Upper lobe of right lung (tissue), 1 donor: Measurements from ENCODE around the gene GRM5. TPM values are rescaled to one million over a fixed set of nuclear protein-coding genes. Genes with fewer than 3 reads are reported as not detected.
"Not testable (repeated sequence)": the region's sequence is repeated elsewhere in the genome, so short reads cannot be mapped to it uniquely, and the experiment has no call there.

Experiments used
- ATAC-seq: fragments of 200-7000 bp; cut with Tn5 transposase; one replicate; pipeline ENCODE4 v1.9.1; 2020; ENCODE audit warnings: mild to moderate bottlenecking, moderate library complexity
- DNase-seq: peaks from one replicate; pipeline ENCODE4 v3.0.0-alpha.2; 2020
- H3K27ac ChIP-seq: fragments of 200-600 bp; one replicate; pipeline ENCODE4 v1.8.0; 2022
- H3K27me3 ChIP-seq: fragments of 200-600 bp; one replicate; pipeline ENCODE4 v1.8.0; 2022; ENCODE audit warnings: mild to moderate bottlenecking
- H3K36me3 ChIP-seq: fragments of 200-600 bp; one replicate; pipeline ENCODE4 v1.8.0; 2022
- H3K4me1 ChIP-seq: fragments of 200-600 bp; one replicate; pipeline ENCODE4 v1.8.0; 2022
- H3K4me3 ChIP-seq: fragments of 200-600 bp; one replicate; pipeline ENCODE4 v1.8.0; 2022; ENCODE audit warnings: mild to moderate bottlenecking
- H3K9me3 ChIP-seq: fragments of 200-600 bp; one replicate; pipeline ENCODE4 v1.8.0; 2022
- intact Hi-C: fragments of 100-400 bp; cut with DNase I; formaldehyde crosslinking; loops from one replicate; pipeline ENCODE4 v1.11.0; 2022
- total RNA-seq: library from RNA; stranded (reverse); fragmentation: NEBNext Ultra II Directional; extraction: Animal tissue kit (Norgen Biotek cat#: 25700); gene quantifications from one replicate; pipeline ENCODE4 v1.2.1, GENCODE V29; 2021
- TF ChIP-seq, protein P1 (sequence below): fragments of 200-600 bp; IDR thresholded peaks from one replicate; pipeline ENCODE4 v1.8.0; 2022; ENCODE audit warnings: antibody characterized with exemption
- donor health status: DM: no; HTN: yes; CAD: no; lungs with severe emphysema.

Gene GRM5
- total RNA-seq, 1 donor from 2014 or later, result 0.06 TPM

- no peaks in the 10 kb centered on the region for H3K36me3 ChIP-seq
- no peaks in the 10 kb centered on the region for H3K27me3 ChIP-seq
- ATAC-seq, result no peak
- H3K4me3 ChIP-seq, result no peak overlapping the region
- no peak for DNase-seq
- TF ChIP-seq, protein P1, sequence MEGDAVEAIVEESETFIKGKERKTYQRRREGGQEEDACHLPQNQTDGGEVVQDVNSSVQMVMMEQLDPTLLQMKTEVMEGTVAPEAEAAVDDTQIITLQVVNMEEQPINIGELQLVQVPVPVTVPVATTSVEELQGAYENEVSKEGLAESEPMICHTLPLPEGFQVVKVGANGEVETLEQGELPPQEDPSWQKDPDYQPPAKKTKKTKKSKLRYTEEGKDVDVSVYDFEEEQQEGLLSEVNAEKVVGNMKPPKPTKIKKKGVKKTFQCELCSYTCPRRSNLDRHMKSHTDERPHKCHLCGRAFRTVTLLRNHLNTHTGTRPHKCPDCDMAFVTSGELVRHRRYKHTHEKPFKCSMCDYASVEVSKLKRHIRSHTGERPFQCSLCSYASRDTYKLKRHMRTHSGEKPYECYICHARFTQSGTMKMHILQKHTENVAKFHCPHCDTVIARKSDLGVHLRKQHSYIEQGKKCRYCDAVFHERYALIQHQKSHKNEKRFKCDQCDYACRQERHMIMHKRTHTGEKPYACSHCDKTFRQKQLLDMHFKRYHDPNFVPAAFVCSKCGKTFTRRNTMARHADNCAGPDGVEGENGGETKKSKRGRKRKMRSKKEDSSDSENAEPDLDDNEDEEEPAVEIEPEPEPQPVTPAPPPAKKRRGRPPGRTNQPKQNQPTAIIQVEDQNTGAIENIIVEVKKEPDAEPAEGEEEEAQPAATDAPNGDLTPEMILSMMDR, result no peak
- no peaks in the 10 kb centered on the region for H3K9me3 ChIP-seq
- intact Hi-C loops, result no loop called here
- no peaks in the 10 kb centered on the region for H3K4me1 ChIP-seq
- H3K27ac ChIP-seq, result no peak overlapping the region
Observed at GRCh38 chr11:88536616-88537265, 529.0 kb downstream of the GRM5 start.

DNA sequence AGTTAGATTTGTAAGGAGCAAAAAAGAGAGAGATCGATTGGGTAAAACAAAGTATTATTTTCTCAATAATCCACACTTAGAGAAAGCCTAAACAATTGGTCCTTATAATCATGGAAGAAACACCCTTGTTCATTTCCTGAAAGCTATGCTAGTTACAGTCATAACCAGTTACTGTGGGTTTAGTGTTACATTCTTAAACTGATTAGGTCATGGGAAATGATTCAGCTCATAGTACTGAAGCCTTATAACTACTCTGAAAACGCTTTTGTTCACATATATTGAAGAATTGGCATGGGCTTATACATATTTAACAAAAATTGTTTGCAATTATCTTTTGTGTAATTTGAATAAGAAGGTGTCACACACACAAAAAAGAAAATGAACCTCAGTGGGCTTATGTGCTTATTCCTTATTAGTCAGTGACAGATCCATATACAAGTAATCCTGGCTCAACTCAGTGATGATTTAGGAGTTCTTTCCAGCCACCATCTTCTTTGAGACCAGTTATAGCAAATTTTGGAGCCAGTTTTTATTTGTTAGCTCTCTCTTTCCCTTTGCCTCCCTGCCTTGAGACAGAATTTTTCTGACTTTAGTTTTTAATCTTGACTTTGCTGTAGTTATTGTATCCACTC, 529.8 kb downstream of the GRM5 start:
- H3K4me3 ChIP-seq, result no peak overlapping the region
- DNase-seq (no peak), ATAC-seq (no peak)
- TF ChIP-seq, protein P1, result no peak
- no peaks in the 10 kb centered on the region for H3K36me3 ChIP-seq
- intact Hi-C loops, result no loop called here
- no peaks in the 10 kb centered on the region for H3K27me3 ChIP-seq
- no peaks in the 10 kb centered on the region for H3K4me1 ChIP-seq
- H3K9me3 ChIP-seq, result no peaks in the 10 kb centered on the region
- no peak overlapping the region for H3K27ac ChIP-seq

DNA sequence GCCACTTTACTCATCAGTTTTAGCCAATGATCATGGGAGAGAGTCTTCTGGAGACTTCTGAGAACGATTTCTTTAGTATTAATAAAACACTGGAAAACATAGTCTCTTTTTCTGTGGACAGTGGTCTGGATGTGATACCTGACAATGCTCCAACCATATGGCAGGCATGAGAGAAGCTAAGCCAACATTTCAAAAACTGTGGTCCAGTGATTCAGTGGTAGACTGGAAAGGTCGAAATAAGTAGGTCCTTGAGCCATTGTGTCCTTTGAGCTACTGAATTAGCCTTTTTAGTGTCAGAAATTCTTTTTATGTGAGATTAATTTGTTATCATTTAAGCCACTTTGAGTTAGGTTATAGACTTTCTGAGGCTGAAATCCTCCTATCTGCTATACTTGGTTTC, 530.5 kb downstream of the GRM5 start:
- Histone ChIP-seq H3K4me1 (no peaks in the 10 kb centered on the region), H3K27ac (no peak overlapping the region), H3K9me3 (no peaks in the 10 kb centered on the region), H3K4me3 (no peak overlapping the region), H3K36me3 (no peaks in the 10 kb centered on the region), H3K27me3 (no peaks in the 10 kb centered on the region)
- TF ChIP-seq, protein P1, result no peak
- intact Hi-C loops, result no loop called here
- ATAC-seq, result no peak
- DNase-seq, result no peak

DNA sequence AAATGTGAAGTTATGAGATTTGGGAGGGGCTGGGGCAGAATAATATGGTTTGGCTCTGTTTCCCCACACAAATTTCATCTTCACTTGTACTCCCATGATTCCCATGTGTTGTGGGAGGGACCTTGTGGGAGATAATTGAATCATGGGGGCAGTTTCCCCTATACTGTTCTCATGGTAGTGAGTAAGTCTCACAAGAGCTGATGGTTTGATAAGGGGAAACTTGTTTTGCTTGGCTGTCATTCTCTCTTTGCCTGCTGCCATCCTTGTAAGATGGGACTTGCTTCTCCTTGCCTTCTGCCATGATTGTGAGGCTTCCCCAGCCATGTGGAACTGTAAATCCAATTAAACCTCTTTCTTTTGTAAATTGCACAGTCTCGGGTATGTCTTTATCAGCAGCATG, 531.1 kb downstream of the GRM5 start:
- H3K27me3 ChIP-seq, result not testable (repeated sequence)

GRCh38 chr11:88534185-88534584, 531.6 kb downstream of the GRM5 start:
- DNase-seq, result no peak
- Histone ChIP-seq H3K4me3 (no peak overlapping the region), H3K4me1 (no peaks in the 10 kb centered on the region), H3K27ac (no peak overlapping the region), H3K27me3 (no peaks in the 10 kb centered on the region), H3K9me3 (no peaks in the 10 kb centered on the region), H3K36me3 (no peaks in the 10 kb centered on the region)
- no peak for ATAC-seq
- intact Hi-C loops, result no loop called here
- TF ChIP-seq, protein P1, result no peak

More for the DNA sequence above, 531.1 kb downstream of the GRM5 start:
- H3K9me3 ChIP-seq, DNase-seq, H3K27ac ChIP-seq, intact Hi-C loops, ATAC-seq, H3K4me3 ChIP-seq, H3K36me3 ChIP-seq, H3K4me1 ChIP-seq: not testable (repeated sequence)

DNA sequence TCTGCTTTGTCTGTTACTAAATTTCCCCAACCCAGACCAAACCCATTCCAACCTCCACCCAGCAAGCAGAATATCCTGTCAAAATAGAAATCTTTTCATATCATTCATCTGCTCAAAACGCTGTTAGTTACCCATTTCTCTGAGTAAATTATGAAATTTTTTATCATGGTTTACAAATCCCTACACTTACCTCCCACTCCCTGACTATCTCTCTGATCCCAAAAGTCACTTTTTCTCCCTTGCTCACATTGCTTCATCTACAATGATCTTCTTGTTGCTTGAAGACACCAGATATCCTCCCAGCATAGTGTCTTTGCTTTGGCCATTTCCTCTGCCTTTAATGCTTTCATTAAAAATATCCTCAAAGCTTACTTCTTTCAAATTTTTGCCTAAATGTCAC, 532.8 kb downstream of the GRM5 start:
- TF ChIP-seq, protein P1, result no peak
- H3K36me3 ChIP-seq, result no peaks in the 10 kb centered on the region
- H3K27ac ChIP-seq, result no peak overlapping the region
- no peaks in the 10 kb centered on the region for H3K27me3 ChIP-seq
- ATAC-seq (no peak), DNase-seq (no peak)
- no peaks in the 10 kb centered on the region for H3K4me1 ChIP-seq
- intact Hi-C loops, result no loop called here
- H3K9me3 ChIP-seq, result no peaks in the 10 kb centered on the region
- H3K4me3 ChIP-seq, result no peak overlapping the region
